NCI-H1092 (cell line): Measurements from ENCODE around the gene MAP7D2.

Experiments used
- DNase-seq: peaks from one replicate; lab custom pipeline; 2025; lab: John Stamatoyannopoulos, UW

MAP7D2 gene

GRCh38 chrX:20038966-20039365 is 77.7 kb downstream of the MAP7D2 start:
- DNase-seq: no peak

GRCh38 chrX:20037186-20037585 is 79.5 kb downstream of the MAP7D2 start:
- no peak for DNase-seq

GRCh38 chrX:20032201-20032600 is 84.5 kb downstream of the MAP7D2 start:
- no peak for DNase-seq

- no peak for DNase-seq
These were observed 87.0 kb downstream of the MAP7D2 start for GRCh38 chrX:20029728-20030127.

GRCh38 chrX:20028588-20028987 is 88.1 kb downstream of the MAP7D2 start:
- DNase-seq: no peak

- no peak for DNase-seq
These were observed 90.4 kb downstream of the MAP7D2 start for GRCh38 chrX:20026278-20026677.

GRCh38 chrX:20019672-20020365 is 96.9 kb downstream of the MAP7D2 start:
- no peak for DNase-seq

- no peak for DNase-seq
These were observed 100.1 kb downstream of the MAP7D2 start for GRCh38 chrX:20016616-20016945.

GRCh38 chrX:20015945-20016615 is 100.6 kb downstream of the MAP7D2 start:
- DNase-seq: no peak

GRCh38 chrX:20015422-20015821 is 101.3 kb downstream of the MAP7D2 start:
- no peak for DNase-seq

- DNase-seq: no peak
These were observed 105.1 kb downstream of the MAP7D2 start for GRCh38 chrX:20011608-20012007.

- DNase-seq: no peak
These were observed 108.6 kb downstream of the MAP7D2 start for GRCh38 chrX:20007962-20008622.

- DNase-seq: no peak
These were observed 110.8 kb downstream of the MAP7D2 start for GRCh38 chrX:20005883-20006282.

- DNase-seq: no peak
These were observed 115.1 kb downstream of the MAP7D2 start for GRCh38 chrX:20001588-20001987.

- DNase-seq: no peak
These were observed 125.4 kb downstream of the MAP7D2 start for GRCh38 chrX:19991350-19991718.

GRCh38 chrX:19990556-19991349 is 126.0 kb downstream of the MAP7D2 start, which contains the start of gene BCLAF3:
Gene BCLAF3 (minus strand): TSS chrX:19991061. CDS start chrX:19970264, 20,797 bp downstream.
- peak; percentile 89 for DNase-seq

GRCh38 chrX:19990151-19990555 is 126.6 kb downstream of the MAP7D2 start:
- DNase-seq: no peak

GRCh38 chrX:19987856-19988255 is 128.9 kb downstream of the MAP7D2 start:
- DNase-seq: no peak

- DNase-seq: no peak
These were observed 130.2 kb downstream of the MAP7D2 start for GRCh38 chrX:19986531-19986930.

- no peak for DNase-seq
These were observed 134.8 kb downstream of the MAP7D2 start for GRCh38 chrX:19981947-19982346.

- no peak for DNase-seq
These were observed 140.9 kb downstream of the MAP7D2 start for GRCh38 chrX:19975845-19976244.

GRCh38 chrX:19972984-19973383 is 143.7 kb downstream of the MAP7D2 start:
- DNase-seq: no peak
